ENCODE results near the gene RYR1.

DNA sequence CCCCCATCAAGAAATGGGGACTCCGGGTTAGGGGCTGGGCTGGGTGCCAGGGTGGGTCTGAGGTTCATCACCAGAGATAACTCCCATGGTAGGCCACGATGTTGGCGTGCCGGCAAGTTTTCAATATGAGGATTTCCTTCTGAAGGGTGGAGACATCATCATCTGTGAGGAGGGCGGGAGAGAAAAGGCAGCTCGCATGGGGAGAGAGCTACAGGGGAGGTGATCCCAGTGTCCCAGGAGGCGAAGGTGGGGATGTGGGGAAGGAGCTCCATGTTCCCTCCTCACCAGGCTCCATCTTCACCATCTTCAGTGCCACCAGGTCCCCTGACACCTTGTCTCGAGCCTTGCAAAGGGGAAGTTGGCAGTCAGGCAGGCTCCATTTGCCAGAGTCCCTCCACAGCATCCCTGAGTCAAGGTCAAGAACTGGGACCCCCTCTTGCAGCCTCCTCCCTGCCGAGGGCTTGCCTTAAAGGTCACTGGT lies 183.8 kb downstream of the RYR1 start:
- TF ChIP-seq REST (tag by site-specific recombination; IDR thresholded peaks at IDR 0.05): no peak
- TF ChIP-seq, protein P1, sequence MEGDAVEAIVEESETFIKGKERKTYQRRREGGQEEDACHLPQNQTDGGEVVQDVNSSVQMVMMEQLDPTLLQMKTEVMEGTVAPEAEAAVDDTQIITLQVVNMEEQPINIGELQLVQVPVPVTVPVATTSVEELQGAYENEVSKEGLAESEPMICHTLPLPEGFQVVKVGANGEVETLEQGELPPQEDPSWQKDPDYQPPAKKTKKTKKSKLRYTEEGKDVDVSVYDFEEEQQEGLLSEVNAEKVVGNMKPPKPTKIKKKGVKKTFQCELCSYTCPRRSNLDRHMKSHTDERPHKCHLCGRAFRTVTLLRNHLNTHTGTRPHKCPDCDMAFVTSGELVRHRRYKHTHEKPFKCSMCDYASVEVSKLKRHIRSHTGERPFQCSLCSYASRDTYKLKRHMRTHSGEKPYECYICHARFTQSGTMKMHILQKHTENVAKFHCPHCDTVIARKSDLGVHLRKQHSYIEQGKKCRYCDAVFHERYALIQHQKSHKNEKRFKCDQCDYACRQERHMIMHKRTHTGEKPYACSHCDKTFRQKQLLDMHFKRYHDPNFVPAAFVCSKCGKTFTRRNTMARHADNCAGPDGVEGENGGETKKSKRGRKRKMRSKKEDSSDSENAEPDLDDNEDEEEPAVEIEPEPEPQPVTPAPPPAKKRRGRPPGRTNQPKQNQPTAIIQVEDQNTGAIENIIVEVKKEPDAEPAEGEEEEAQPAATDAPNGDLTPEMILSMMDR (tag by site-specific recombination; IDR thresholded peaks at IDR 0.05): no peak
- TF ChIP-seq ZNF621 (tag by site-specific recombination; IDR thresholded peaks at IDR 0.05): no peak
- TF ChIP-seq ZBTB7A (tag by site-specific recombination; IDR thresholded peaks at IDR 0.05; ENCODE audit: low read depth): no peak
- TF ChIP-seq ZNF707 (tag by site-specific recombination; IDR thresholded peaks at IDR 0.05): no peak
- TF ChIP-seq, protein P2, sequence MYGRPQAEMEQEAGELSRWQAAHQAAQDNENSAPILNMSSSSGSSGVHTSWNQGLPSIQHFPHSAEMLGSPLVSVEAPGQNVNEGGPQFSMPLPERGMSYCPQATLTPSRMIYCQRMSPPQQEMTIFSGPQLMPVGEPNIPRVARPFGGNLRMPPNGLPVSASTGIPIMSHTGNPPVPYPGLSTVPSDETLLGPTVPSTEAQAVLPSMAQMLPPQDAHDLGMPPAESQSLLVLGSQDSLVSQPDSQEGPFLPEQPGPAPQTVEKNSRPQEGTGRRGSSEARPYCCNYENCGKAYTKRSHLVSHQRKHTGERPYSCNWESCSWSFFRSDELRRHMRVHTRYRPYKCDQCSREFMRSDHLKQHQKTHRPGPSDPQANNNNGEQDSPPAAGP (tag by site-specific recombination; IDR thresholded peaks at IDR 0.05): no peak
- no peak for TF ChIP-seq KLF9 (tag by site-specific recombination; IDR thresholded peaks at IDR 0.05; ENCODE audit: low read depth)
- no peak for TF ChIP-seq ZNF24 (tag by site-specific recombination; IDR thresholded peaks at IDR 0.05)
- no peak for TF ChIP-seq ZNF146 (tag by site-specific recombination; IDR thresholded peaks at IDR 0.05)
- TF ChIP-seq BCL11A (tag by site-specific recombination; IDR thresholded peaks at IDR 0.05; ENCODE audit: low read depth): no peak
- TF ChIP-seq, protein P3, sequence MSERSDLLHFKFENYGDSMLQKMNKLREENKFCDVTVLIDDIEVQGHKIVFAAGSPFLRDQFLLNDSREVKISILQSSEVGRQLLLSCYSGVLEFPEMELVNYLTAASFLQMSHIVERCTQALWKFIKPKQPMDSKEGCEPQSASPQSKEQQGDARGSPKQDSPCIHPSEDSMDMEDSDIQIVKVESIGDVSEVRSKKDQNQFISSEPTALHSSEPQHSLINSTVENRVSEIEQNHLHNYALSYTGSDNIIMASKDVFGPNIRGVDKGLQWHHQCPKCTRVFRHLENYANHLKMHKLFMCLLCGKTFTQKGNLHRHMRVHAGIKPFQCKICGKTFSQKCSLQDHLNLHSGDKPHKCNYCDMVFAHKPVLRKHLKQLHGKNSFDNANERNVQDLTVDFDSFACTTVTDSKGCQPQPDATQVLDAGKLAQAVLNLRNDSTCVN (tag by site-specific recombination; optimal IDR thresholded peaks at IDR 0.05): no peak
- no peak for TF ChIP-seq ZBTB20 (tag by site-specific recombination; IDR thresholded peaks at IDR 0.05)
- no peak for TF ChIP-seq ZNF18 (tag by site-specific recombination; IDR thresholded peaks at IDR 0.05)

All from HEK293 (cell line).